Gastroesophageal sphincter (tissue), 3 donors: ENCODE measurements around the gene ROR1.
"Not testable (repeated sequence)": the region's sequence is repeated elsewhere in the genome, so short reads cannot be mapped to it uniquely, and the experiment has no call there.

Source experiments
- EP300 ChIP-seq: sonication (generic); formaldehyde crosslinking; IDR thresholded peaks from one replicate; pipeline ENCODE4 v1.6.1; 2017; ENCODE audit warnings: antibody characterized with exemption, mild to moderate bottlenecking
- POLR2A ChIP-seq, 2 donors: fragments of 450-650 bp; IDR thresholded peaks; one replicate each; pipeline ENCODE4 v1.6.1; 2017; ENCODE audit warnings: antibody characterized with exemption in 2 of 2, mild to moderate bottlenecking in 2 of 2, moderate library complexity in 1 of 2
- POLR2AphosphoS5 ChIP-seq: sonication (generic); formaldehyde crosslinking; IDR thresholded peaks from one replicate; pipeline ENCODE4 v1.6.1; 2017; ENCODE audit warnings: antibody characterized with exemption
- TF ChIP-seq, protein P1 (sequence below), 4 experiments: fragments of 200-600 bp in 2 of 4; fragments of 450-650 bp in 2 of 4; sonication (generic) in 1 of 4; IDR thresholded peaks; one replicate each; pipeline ENCODE4 v1.5.1; 2017 to 2019; ENCODE audit warnings: antibody characterized with exemption in 4 of 4, mild to moderate bottlenecking in 2 of 4, moderate library complexity in 2 of 4

GRCh38 chr1:63787270-63787669, 13.5 kb downstream of the ROR1 start:
- not testable (repeated sequence) for TF ChIP-seq POLR2A (IDR thresholded peaks at IDR 0.05); POLR2AphosphoS5; EP300
- TF ChIP-seq, protein P1, sequence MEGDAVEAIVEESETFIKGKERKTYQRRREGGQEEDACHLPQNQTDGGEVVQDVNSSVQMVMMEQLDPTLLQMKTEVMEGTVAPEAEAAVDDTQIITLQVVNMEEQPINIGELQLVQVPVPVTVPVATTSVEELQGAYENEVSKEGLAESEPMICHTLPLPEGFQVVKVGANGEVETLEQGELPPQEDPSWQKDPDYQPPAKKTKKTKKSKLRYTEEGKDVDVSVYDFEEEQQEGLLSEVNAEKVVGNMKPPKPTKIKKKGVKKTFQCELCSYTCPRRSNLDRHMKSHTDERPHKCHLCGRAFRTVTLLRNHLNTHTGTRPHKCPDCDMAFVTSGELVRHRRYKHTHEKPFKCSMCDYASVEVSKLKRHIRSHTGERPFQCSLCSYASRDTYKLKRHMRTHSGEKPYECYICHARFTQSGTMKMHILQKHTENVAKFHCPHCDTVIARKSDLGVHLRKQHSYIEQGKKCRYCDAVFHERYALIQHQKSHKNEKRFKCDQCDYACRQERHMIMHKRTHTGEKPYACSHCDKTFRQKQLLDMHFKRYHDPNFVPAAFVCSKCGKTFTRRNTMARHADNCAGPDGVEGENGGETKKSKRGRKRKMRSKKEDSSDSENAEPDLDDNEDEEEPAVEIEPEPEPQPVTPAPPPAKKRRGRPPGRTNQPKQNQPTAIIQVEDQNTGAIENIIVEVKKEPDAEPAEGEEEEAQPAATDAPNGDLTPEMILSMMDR (IDR thresholded peaks at IDR 0.05), result not testable (repeated sequence)
